HG03108 (cell line): Measurements from ENCODE around the gene LRRC56.

Experiments
- ATAC-seq: cut with Tn5 transposase; IDR thresholded peaks from one replicate; pipeline ENCODE4 v1.9.1; 2021; ENCODE audit warnings: moderate library complexity; ENCODE audit not compliant: unreplicated experiment

Gene LRRC56

DNA sequence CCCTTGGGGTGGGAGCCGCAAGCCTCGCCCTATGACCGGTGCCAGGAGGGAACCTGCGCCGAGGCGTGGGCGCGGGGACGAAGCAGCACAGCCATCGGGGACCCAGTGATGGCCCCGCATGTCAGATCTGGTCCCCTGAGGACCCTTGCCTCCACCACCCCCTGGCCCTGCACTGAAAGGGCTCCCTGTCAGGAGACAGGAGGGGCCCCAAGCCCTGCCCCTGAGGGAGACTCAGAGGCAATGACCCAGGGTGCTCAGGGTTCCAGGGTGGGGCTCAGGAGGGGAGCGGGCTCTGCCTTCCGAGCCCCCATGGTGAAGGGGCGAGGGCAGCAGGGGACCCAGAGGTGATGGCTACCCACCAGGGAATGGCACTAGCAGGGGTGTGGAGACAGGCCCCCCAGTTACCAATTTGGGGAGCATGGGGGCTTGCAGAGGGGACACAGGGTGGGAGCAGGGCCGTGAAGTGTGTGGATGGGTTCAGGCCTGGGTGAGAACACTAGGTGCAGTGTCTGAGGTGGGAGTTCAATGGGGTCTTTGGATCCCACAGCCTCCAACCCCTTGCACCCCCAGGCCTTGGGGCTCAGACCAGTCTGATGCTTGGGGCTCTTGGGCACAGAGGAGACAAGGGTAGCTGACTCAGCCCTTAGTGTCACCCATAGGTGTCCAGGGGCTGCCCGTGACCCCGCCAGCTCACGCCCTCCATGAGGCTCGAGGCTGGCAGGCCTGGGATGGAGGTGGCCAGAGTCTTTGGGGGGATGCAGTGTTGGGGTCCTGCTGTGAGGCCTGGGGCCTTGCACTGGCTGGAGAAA is 499 bp downstream of the LRRC56 start:
- ATAC-seq = no peak

DNA sequence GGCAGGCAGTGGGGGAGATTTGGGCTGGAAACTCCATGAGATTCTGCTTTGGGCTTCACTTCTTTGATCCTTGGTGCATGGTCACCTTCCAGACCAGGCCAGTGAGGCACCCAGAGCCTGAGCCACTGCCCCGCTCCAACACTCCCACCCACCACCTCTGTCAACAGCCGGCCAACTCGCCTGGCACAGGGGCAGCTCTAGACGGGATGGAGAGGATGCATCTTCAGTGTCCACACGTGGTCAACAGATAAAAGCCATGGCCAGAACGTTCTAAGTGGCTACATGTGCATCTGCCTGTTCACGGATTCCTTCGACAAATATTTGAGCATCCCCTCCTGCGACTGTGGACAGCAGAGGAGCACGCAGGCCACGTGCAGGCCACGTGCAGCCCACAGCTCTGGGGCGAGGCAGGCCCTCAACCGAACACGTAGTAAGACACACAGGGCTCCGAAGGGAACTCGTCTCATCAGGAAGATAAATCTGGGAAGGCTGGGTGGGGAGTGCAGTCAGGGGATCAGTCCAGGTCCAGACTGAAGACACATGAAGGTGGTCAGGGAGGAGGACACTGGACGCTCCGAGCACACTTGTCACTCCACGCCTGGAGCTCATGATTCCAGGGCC is 1.2 kb downstream of the LRRC56 start:
- ATAC-seq = no peak

- no peak for ATAC-seq
Measured at GRCh38 chr11:539971-540481, 2.7 kb downstream of the LRRC56 start.

GRCh38 chr11:540583-541432 is 3.5 kb downstream of the LRRC56 start:
- ATAC-seq = no peak

DNA sequence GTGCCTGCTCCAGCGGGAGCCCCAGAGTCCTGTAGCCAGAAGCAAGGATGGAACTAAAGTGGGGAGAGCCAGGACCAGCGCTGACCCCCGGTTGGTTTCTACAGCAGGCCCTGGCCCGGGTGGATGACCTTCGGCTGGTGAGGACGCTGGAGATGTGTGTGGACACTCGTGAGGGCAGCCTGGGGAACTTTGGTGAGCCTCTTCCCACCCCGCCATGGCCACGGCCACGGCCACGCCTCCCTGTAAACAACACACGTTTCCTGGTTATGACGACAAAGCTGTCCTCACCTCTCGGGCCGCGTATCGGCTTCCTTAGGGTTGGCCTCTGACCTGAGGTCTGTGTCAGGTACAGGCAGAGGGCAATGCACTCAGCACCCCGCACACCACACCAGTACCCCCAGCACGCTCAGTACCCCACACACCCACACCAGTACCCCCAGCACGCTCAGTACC is 4.1 kb downstream of the LRRC56 start:
- no peak for ATAC-seq

GRCh38 chr11:544817-545166 is 7.5 kb downstream of the LRRC56 start:
- ATAC-seq = no peak

GRCh38 chr11:545171-545570 is 7.8 kb downstream of the LRRC56 start:
- ATAC-seq = no peak

GRCh38 chr11:548700-549603 is 11.6 kb downstream of the LRRC56 start:
- no peak for ATAC-seq

DNA sequence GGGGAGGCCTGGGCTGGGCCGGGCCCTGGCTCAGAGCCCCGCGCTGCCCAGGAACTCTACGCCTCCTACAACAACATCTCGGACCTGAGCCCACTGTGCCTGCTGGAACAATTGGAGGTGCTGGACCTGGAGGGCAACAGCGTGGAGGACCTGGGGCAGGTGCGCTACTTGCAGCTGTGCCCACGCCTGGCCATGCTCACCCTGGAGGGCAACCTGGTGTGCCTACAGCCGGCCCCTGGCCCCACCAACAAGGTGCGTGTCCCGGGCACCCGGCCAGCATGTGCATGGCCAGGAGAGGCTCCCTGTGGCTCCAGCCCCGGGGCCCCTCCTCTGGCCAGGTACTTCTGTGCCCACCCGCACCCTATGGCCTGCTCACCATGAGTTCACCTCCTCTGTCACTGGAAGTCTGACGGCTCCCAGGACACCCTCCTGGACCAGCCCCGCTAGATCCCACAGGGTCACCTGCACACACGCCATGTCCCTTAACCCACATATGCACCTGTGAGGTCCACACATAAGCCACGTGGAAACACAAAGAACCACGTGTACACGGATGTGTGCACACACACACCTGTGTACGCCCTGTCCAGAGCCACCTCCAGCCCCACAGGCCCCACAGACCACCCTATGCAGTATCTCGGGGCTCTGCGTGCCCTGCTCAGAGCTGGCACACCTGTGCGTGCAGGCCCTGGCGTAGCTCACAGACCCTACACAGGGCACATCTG is 12.9 kb downstream of the LRRC56 start:
- no peak for ATAC-seq

DNA sequence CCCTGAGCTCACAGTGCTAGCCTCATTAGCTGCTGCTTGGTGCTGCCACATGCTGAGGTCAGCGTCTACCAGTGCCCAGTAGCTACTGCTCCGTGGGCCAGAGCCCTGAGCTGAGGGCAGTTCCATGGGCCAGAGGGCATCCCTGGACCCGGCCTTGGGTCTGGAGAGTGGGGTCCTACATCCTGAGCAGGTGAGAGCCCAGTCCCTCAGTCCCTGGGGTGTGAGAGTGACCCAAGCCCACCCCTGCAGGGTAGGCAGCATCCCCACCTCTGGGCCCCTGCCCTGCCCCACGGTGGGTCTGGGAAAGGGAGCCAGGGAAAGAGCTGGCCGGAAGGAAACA is 13.4 kb downstream of the LRRC56 start:
- ATAC-seq = no peak

DNA sequence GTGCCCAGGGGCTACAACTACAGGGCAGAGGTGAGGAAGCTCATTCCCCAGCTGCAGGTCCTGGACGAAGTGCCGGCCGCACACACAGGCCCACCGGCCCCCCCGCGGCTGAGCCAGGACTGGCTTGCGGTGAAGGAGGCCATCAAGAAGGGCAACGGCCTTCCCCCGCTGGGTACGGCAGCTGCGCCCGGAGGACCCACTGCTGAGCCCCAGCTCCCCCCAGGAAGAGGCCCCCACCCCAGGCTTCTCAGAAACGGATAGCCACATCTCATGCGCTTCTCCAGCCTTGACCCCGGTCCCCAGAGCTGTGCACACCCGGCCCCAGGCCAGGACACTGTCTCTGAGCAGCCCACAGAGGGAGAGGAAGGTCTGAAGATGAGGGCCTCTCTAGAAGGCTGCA is 13.8 kb downstream of the LRRC56 start:
- ATAC-seq = no peak

DNA sequence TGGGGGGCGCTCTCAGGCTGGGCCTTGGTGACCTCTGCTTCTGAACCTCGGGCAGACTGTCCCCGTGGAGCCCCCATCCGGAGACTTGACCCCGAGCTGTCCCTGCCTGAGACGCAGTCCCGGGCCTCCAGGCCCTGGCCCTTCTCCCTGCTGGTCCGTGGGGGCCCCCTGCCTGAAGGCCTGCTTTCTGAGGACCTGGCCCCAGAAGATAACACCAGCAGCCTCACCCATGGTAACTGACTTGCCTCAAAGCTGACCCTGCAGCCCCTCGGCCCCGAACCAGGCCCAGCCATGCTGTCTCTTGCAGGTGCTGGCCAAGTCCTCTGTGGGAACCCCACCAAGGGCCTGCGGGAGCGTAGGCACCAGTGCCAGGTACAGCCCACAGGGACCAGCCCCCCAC is 14.3 kb downstream of the LRRC56 start:
- no peak for ATAC-seq

DNA sequence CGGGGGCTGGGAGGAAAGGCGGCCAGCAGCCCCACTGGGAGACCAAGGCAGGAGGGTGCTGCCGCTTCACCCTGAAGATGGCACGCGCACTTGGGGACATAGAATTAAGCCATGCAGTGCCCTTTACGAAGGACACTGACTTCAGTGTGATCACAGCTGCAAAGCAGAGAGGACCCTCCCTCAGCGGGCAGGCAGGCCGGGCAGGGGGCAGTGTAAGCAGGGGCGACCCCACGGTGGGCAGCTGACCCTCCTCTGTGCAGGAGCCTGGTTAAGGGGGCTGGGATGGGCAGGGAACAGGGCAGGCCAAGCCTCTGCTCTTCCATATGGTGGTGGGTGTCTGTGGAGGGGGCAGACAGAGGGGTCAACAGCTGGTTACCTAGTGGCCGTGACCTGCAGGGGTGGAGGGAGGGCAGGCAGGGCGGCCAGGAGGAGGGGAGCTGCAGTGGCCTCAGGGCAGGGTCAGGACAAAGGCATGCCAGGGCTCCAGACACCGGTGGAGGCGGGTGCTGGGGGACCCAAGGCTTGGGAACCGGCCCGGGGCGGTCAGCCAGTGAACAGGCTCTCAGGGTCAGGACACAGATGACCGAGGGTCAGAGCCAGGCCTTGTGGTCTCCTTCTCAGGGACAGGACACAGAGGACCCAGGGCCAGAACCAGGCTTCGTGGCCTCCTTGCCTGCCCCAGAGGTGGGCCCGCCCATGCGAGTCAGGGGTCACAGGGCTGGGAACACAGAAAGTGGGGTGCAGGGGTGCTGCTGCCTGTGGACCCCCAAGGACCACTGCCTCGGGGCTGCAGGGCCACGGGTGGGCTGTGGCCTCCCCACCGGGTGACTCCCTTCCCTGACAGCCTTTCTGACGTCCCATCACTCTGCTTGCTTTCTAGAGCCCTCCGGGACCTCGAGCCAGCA is 16.0 kb downstream of the LRRC56 start:
- ATAC-seq = no peak

- no peak for ATAC-seq
Measured at GRCh38 chr11:553988-554340, 16.6 kb downstream of the LRRC56 start.

DNA sequence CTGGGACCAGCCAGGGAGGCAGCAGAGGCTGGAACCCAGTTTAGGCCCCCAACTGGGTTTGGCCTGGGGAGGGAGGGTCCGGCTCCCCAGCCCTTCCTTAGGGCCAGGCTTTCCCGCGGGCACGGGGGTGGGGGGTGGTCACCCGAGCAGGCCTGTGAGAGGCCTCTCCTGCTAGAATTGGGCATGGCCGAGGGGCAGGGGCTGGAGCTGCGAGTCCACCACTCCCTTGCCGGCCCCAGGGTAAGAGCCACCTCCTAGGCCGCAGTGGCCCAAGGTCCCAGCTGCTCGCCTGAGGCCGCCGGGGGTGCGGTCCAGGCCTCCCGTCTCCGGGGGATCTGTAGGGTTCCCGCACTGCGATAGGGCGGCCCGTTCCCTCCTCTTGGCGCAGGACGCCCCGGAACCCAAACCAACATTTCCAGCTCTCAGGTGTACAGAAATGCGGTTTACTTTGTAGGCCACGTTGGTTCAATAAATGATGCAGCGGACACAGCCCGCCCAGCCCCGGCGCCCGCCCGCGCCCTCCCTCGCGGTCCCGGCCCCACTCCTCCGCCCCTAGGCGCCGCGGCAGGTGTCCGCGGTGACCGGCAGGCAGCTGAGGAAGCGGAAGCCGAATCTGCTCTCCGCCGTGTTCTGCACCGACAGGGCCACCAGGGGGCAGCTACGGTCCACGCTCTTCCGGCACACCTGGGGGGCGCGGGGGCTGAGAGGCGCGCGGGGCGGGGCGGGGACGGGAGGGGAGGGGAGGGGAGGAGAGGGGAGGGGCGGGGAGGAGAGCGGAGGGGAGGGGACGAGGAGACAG is 17.3 kb downstream of the LRRC56 start:
- peak; percentile 40 for ATAC-seq

GRCh38 chr11:555227-555779 is 18.0 kb downstream of the LRRC56 start:
- no peak for ATAC-seq

GRCh38 chr11:555780-556661 is 18.7 kb downstream of the LRRC56 start:
- no peak for ATAC-seq
